ENCODE measurements around the gene PRTN3. TPM values are rescaled to one million over a fixed set of nuclear protein-coding genes. Genes with fewer than 3 reads are reported as not detected.

The PRTN3 gene
- polyA plus RNA-seq, 1 of the 3 experiments (the other 2 are of a cell fraction): not detected

DNA sequence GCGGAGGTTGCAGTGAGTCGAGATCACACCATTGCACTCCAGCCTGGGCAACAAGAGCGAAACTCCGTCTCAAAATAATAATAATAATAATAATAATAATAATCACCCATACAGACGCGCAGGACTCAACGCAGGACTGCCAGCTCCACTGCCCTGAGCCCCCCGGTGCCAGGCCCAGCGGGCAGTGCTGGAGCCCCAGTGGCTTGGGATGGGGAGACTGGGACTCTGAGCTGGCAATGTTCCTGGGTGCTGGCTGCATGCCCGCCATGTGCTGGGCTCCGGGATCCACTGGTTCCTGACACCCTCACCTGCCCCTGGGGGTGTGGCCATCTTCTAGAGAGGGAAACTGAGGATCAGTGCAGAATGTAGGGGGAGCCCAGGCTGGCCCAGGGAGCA, 13.5 kb upstream of the PRTN3 start:
- CTCF ChIA-PET: no interaction called here
- H3K4me3 ChIP-seq (ENCODE audit: low read depth in 2 of 2, low read length in 1 of 2): no peak overlapping the region
- POLR2A ChIA-PET: no interaction called here
- no peaks in the 10 kb centered on the region for H3K9me2 ChIP-seq
- no peak overlapping the region for H3K4me2 ChIP-seq
- H2AFZ ChIP-seq (ENCODE audit: low read depth): no peak overlapping the region
- no peaks in the 10 kb centered on the region; a peak in 1 of 4 replicates for H3K4me1 ChIP-seq (ENCODE audit: control insufficient read depth in 1 of 2, insufficient read depth in 2 of 2, low read depth in 1 of 2, low read length in 1 of 2)
- 94% methylated on average over 9 of the region's 11 CpGs for WGBS (ENCODE audit: low lambda C conversion rate)
- H3K36me3 ChIP-seq (replicated peaks in 1 of 2; ENCODE audit: control insufficient read depth in 1 of 2, insufficient read depth in 2 of 2, low read length in 1 of 2): no peaks in the 10 kb centered on the region
- no peaks in the 10 kb centered on the region for H3K9me3 ChIP-seq
- DNase-seq: no peak
- H4K20me1 ChIP-seq (ENCODE audit: insufficient read depth): no peaks in the 10 kb centered on the region
- H3F3A ChIP-seq (replicated peaks; ENCODE audit: insufficient read depth): peaks cover 5% of the 10 kb centered on the region
- no peaks in the 10 kb centered on the region for H3K79me2 ChIP-seq (ENCODE audit: insufficient read depth)
- peaks cover 30% of the 10 kb centered on the region for H3K27me3 ChIP-seq (ENCODE audit: insufficient read depth)
- TF ChIP-seq SMC3 (IDR thresholded peaks at IDR 0.05; ENCODE audit: low read depth, low read length): no peak
- no peak for TF ChIP-seq RCOR1 (IDR thresholded peaks at IDR 0.05; ENCODE audit: low read length)
- no peak for TF ChIP-seq YY1 (IDR thresholded peaks at IDR 0.05; ENCODE audit: low read depth)
- TF ChIP-seq, protein P1, sequence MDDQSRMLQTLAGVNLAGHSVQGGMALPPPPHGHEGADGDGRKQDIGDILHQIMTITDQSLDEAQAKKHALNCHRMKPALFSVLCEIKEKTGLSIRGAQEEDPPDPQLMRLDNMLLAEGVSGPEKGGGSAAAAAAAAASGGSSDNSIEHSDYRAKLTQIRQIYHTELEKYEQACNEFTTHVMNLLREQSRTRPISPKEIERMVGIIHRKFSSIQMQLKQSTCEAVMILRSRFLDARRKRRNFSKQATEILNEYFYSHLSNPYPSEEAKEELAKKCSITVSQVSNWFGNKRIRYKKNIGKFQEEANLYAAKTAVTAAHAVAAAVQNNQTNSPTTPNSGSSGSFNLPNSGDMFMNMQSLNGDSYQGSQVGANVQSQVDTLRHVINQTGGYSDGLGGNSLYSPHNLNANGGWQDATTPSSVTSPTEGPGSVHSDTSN (IDR thresholded peaks at IDR 0.05): no peak
- TF ChIP-seq, protein P2, sequence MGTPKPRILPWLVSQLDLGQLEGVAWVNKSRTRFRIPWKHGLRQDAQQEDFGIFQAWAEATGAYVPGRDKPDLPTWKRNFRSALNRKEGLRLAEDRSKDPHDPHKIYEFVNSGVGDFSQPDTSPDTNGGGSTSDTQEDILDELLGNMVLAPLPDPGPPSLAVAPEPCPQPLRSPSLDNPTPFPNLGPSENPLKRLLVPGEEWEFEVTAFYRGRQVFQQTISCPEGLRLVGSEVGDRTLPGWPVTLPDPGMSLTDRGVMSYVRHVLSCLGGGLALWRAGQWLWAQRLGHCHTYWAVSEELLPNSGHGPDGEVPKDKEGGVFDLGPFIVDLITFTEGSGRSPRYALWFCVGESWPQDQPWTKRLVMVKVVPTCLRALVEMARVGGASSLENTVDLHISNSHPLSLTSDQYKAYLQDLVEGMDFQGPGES (IDR thresholded peaks at IDR 0.05; ENCODE audit: low read depth, low read length): no peak
- no peak for TF ChIP-seq FOXJ3 (CRISPR knock-in tag; IDR thresholded peaks at IDR 0.05)
- TF ChIP-seq TEAD4 (IDR thresholded peaks at IDR 0.05; ENCODE audit: borderline replicate concordance, insufficient read depth): no peak
- no peak for TF ChIP-seq NFIC (IDR thresholded peaks at IDR 0.05; ENCODE audit: borderline replicate concordance)
- TF ChIP-seq, protein P3, sequence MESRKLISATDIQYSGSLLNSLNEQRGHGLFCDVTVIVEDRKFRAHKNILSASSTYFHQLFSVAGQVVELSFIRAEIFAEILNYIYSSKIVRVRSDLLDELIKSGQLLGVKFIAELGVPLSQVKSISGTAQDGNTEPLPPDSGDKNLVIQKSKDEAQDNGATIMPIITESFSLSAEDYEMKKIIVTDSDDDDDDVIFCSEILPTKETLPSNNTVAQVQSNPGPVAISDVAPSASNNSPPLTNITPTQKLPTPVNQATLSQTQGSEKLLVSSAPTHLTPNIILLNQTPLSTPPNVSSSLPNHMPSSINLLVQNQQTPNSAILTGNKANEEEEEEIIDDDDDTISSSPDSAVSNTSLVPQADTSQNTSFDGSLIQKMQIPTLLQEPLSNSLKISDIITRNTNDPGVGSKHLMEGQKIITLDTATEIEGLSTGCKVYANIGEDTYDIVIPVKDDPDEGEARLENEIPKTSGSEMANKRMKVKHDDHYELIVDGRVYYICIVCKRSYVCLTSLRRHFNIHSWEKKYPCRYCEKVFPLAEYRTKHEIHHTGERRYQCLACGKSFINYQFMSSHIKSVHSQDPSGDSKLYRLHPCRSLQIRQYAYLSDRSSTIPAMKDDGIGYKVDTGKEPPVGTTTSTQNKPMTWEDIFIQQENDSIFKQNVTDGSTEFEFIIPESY (IDR thresholded peaks at IDR 0.05; ENCODE audit: borderline replicate concordance, low read depth): no peak
- no peak for TF ChIP-seq MEF2A (IDR thresholded peaks at IDR 0.05; ENCODE audit: borderline replicate concordance, low read depth)
- TF ChIP-seq FOSL2 (IDR thresholded peaks at IDR 0.05; ENCODE audit: borderline replicate concordance, low read depth): no peak
- TF ChIP-seq SIN3A (IDR thresholded peaks at IDR 0.05; ENCODE audit: borderline replicate concordance, low read depth, low read length): no peak
- no peak for TF ChIP-seq TAF1 (IDR thresholded peaks at IDR 0.05; ENCODE audit: borderline replicate concordance, low read depth, low read length)
- TF ChIP-seq ELF1 (IDR thresholded peaks at IDR 0.05): no peak
- TF ChIP-seq, protein P4, sequence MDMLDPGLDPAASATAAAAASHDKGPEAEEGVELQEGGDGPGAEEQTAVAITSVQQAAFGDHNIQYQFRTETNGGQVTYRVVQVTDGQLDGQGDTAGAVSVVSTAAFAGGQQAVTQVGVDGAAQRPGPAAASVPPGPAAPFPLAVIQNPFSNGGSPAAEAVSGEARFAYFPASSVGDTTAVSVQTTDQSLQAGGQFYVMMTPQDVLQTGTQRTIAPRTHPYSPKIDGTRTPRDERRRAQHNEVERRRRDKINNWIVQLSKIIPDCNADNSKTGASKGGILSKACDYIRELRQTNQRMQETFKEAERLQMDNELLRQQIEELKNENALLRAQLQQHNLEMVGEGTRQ (IDR thresholded peaks at IDR 0.05; ENCODE audit: borderline replicate concordance, low read depth, low read length): no peak
- TF ChIP-seq FOXM1 (IDR thresholded peaks at IDR 0.05; ENCODE audit: low read depth): no peak
- no peak for TF ChIP-seq GABPA (IDR thresholded peaks at IDR 0.05; ENCODE audit: low read depth)
- TF ChIP-seq RFX5 (IDR thresholded peaks at IDR 0.05; ENCODE audit: low read length): no peak
- no peak overlapping the region for H3K27ac ChIP-seq (ENCODE audit: low read depth in 2 of 2, low read length in 1 of 2)
- no peak overlapping the region for H3K9ac ChIP-seq

Measured in SK-N-SH (cell line).